Measurements from ENCODE around the gene ITLN1.
"Not testable (repeated sequence)": the region's sequence is repeated elsewhere in the genome, so short reads cannot be mapped to it uniquely, and the experiment has no call there.

ITLN1 gene

GRCh38 chr1:160883581-160884513 is 1.1 kb downstream of the ITLN1 start:
- DNase-seq (ENCODE audit: low read depth in 2 of 2) = no peak

- no peak for DNase-seq (ENCODE audit: low read depth in 2 of 2)
Measured at GRCh38 chr1:160882582-160882981, 2.4 kb downstream of the ITLN1 start.

GRCh38 chr1:160881264-160881663 is 3.7 kb downstream of the ITLN1 start:
- DNase-seq (ENCODE audit: low read depth in 2 of 2) = not testable (repeated sequence)

- DNase-seq (ENCODE audit: low read depth in 2 of 2) = no peak
Measured at GRCh38 chr1:160880216-160880615, 4.8 kb downstream of the ITLN1 start.

- DNase-seq (ENCODE audit: low read depth in 2 of 2) = no peak
Measured at GRCh38 chr1:160879056-160879455, 5.9 kb downstream of the ITLN1 start.

GRCh38 chr1:160877221-160877620 is 7.8 kb downstream of the ITLN1 start:
- DNase-seq (ENCODE audit: low read depth in 2 of 2) = no peak

- DNase-seq (ENCODE audit: low read depth in 2 of 2) = no peak
Measured at GRCh38 chr1:160876311-160876710, 8.7 kb downstream of the ITLN1 start.

GRCh38 chr1:160875591-160875990 is 9.4 kb downstream of the ITLN1 start:
- DNase-seq (ENCODE audit: low read depth in 2 of 2) = not testable (repeated sequence)

GRCh38 chr1:160874935-160875334 is 10.0 kb downstream of the ITLN1 start:
- no peak for DNase-seq (ENCODE audit: low read depth in 2 of 2)

GRCh38 chr1:160868141-160868540 is 16.8 kb downstream of the ITLN1 start:
- no peak for DNase-seq (ENCODE audit: low read depth in 2 of 2)

GRCh38 chr1:160867651-160868050 is 17.3 kb downstream of the ITLN1 start:
- not testable (repeated sequence) for DNase-seq (ENCODE audit: low read depth in 2 of 2)

- DNase-seq (ENCODE audit: low read depth in 2 of 2) = no peak
Measured at GRCh38 chr1:160866695-160867260, 18.2 kb downstream of the ITLN1 start.

GRCh38 chr1:160866001-160866694 is 18.8 kb downstream of the ITLN1 start:
- DNase-seq (ENCODE audit: low read depth in 2 of 2) = no peak

- DNase-seq (ENCODE audit: low read depth in 2 of 2) = no peak
Measured at GRCh38 chr1:160865337-160865736, 19.6 kb downstream of the ITLN1 start.

- no peak for DNase-seq (ENCODE audit: low read depth in 2 of 2)
Measured at GRCh38 chr1:160864173-160864572, 20.8 kb downstream of the ITLN1 start.

GRCh38 chr1:160863774-160864131 is 21.2 kb downstream of the ITLN1 start:
- DNase-seq (ENCODE audit: low read depth in 2 of 2) = no peak

- DNase-seq (ENCODE audit: low read depth in 2 of 2) = no peak
Measured at GRCh38 chr1:160863061-160863773, 21.8 kb downstream of the ITLN1 start.

- DNase-seq (ENCODE audit: low read depth in 2 of 2) = peak; percentile 58 to 61
Measured at GRCh38 chr1:160862203-160863060, 22.5 kb downstream of the ITLN1 start, which contains the start of gene CD244. Gene CD244 (minus strand): TSS chr1:160862887. CDS start chr1:160862677, 210 bp downstream.

- DNase-seq (ENCODE audit: low read depth in 2 of 2) = no peak
Measured at GRCh38 chr1:160860840-160861505, 24.0 kb downstream of the ITLN1 start.

GRCh38 chr1:160859166-160859565 is 25.8 kb downstream of the ITLN1 start:
- no peak for DNase-seq (ENCODE audit: low read depth in 2 of 2)
